SH-SY5Y (cell line): ENCODE data around the gene ADAM22.

Experiments
- GATA2 ChIP-seq: IDR thresholded peaks from 2 replicates; pipeline ENCODE4 v1.6.1; 2011; ENCODE audit warnings: mild to moderate bottlenecking, low read depth, low read length
- GATA3 ChIP-seq: IDR thresholded peaks from 2 replicates; pipeline ENCODE4 v1.6.1; 2011; ENCODE audit warnings: low read depth, mild to moderate bottlenecking, low read length, moderate library complexity

- TF ChIP-seq GATA2, result no peak
- no peak for TF ChIP-seq GATA3
Measured at GRCh38 chr7:88229302-88229995, 295.4 kb downstream of the ADAM22 start.
